Measurements from ENCODE around the gene TMA7. TPM values are rescaled to one million over a fixed set of nuclear protein-coding genes. Genes with fewer than 3 reads are reported as not detected.
A peak's percentile ranks its signal among the peaks of the same experiment; 100 is the strongest.

Gene TMA7
- total RNA-seq, 1 experiment from 2014 or later, result 152 TPM

DNA sequence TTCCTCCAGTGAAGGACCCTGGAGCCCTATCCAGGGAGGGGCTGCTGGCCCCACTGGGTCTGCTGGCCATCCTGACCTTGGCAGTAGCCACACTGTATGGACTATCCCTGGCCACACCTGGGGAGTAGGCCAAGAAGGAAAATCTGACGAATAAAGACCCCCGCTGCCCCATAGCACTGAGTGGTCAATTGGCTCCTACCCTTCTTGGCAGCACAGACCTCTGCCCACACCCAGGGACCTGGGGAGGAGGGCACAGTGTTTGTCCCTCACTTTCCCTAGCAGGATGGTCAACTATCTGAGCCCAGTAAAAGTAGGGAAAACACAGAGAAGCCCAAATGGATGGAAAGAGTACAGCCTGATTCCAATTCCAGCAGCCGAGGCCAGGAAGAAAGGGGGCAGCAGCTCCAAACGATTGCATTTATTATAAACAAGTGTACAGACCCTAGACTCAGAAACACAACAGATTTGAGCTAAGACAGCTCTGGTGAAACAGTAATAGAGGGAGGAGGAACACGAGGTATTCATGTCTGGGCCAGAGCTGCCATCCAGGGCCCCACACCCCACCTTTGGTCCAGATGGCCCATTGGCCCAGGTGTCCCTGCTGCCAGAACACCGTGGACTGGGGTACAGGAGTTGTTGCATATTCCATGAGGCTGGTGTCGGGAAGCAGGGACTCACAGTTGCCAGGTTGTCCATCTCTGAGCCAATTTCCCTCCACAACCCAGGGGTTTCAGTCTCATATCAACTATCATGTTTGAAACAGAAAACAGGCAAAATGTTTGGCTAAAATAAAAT lies 27.6 kb downstream of the TMA7 start:
- Histone ChIP-seq H3K27me3 (replicated peaks; ENCODE audit: insufficient read depth, low read depth, low read length, poor library complexity) (no peaks in the 10 kb centered on the region), H3K4me3 (ENCODE audit: low read depth, low read length, poor library complexity, severe bottlenecking) (no peak overlapping the region), H3K27ac (ENCODE audit: low read depth, low read length, poor library complexity, severe bottlenecking) (peak overlapping the region; percentile 47), H3K9me3 (ENCODE audit: low read depth, low read length, poor library complexity, severe bottlenecking) (no peaks in the 10 kb centered on the region), H3K36me3 (ENCODE audit: insufficient read depth, low read length, poor library complexity, severe bottlenecking) (peaks cover 4% of the 10 kb centered on the region), H3K4me1 (ENCODE audit: insufficient read depth, low read length, poor library complexity, severe bottlenecking) (peaks cover 12% of the 10 kb centered on the region)
- POLR2A ChIA-PET (ENCODE audit: low non-redundant PET), result interaction anchor here (0.6 kb wide), 1 partner anchor 63 kb away, joined by 3 read pairs; no protein-coding TSS in a partner anchor
- intact Hi-C loops (cut with micrococcal nuclease; ENCODE audit: unreplicated experiment), result no loop called here
- TF ChIP-seq CTCF (conservative IDR thresholded peaks at IDR 0.05; ENCODE audit: low read depth, low read length) (no peak), EZH2 (IDR thresholded peaks at IDR 0.05; ENCODE audit: borderline replicate concordance, low read depth, low read length, poor library complexity, severe bottlenecking) (no peak)
- CTCF ChIA-PET, result no interaction called here
- no TSS peak for BruUV-seq (replicated peaks)
- no peak for DNase-seq (ENCODE audit: low spot score)

- no TSS peak for BruUV-seq (replicated peaks)
- intact Hi-C loops (cut with micrococcal nuclease; ENCODE audit: unreplicated experiment), result no loop called here
- no peak for TF ChIP-seq CTCF (conservative IDR thresholded peaks at IDR 0.05; ENCODE audit: low read depth, low read length)
- TF ChIP-seq EZH2 (IDR thresholded peaks at IDR 0.05; ENCODE audit: borderline replicate concordance, low read depth, low read length, poor library complexity, severe bottlenecking), result no peak
- Histone ChIP-seq H3K4me3 (ENCODE audit: low read depth, low read length, poor library complexity, severe bottlenecking) (no peak overlapping the region), H3K4me1 (ENCODE audit: insufficient read depth, low read length, poor library complexity, severe bottlenecking) (peaks cover 15% of the 10 kb centered on the region), H3K27ac (ENCODE audit: low read depth, low read length, poor library complexity, severe bottlenecking) (no peak overlapping the region), H3K9me3 (ENCODE audit: low read depth, low read length, poor library complexity, severe bottlenecking) (no peaks in the 10 kb centered on the region), H3K27me3 (replicated peaks; ENCODE audit: insufficient read depth, low read depth, low read length, poor library complexity) (no peaks in the 10 kb centered on the region), H3K36me3 (ENCODE audit: insufficient read depth, low read length, poor library complexity, severe bottlenecking) (peaks cover 4% of the 10 kb centered on the region)
- no peak for DNase-seq (ENCODE audit: low spot score)
- ChIA-PET CTCF (no interaction called here), POLR2A (ENCODE audit: low non-redundant PET) (no interaction called here)
Observed at GRCh38 chr3:48468329-48468731, 28.3 kb downstream of the TMA7 start.

GRCh38 chr3:48469046-48469915 lies 29.2 kb downstream of the TMA7 start:
- intact Hi-C loops (cut with micrococcal nuclease; ENCODE audit: unreplicated experiment), result no loop called here
- peaks cover 19% of the 10 kb centered on the region for H3K4me1 ChIP-seq (ENCODE audit: insufficient read depth, low read length, poor library complexity, severe bottlenecking)
- no peak overlapping the region for H3K4me3 ChIP-seq (ENCODE audit: low read depth, low read length, poor library complexity, severe bottlenecking)
- DNase-seq (ENCODE audit: low spot score), result no peak
- no peaks in the 10 kb centered on the region for H3K27me3 ChIP-seq (replicated peaks; ENCODE audit: insufficient read depth, low read depth, low read length, poor library complexity)
- ChIA-PET POLR2A (ENCODE audit: low non-redundant PET) (no interaction called here), CTCF (no interaction called here)
- TF ChIP-seq CTCF (conservative IDR thresholded peaks at IDR 0.05; ENCODE audit: low read depth, low read length) (no peak), EZH2 (IDR thresholded peaks at IDR 0.05; ENCODE audit: borderline replicate concordance, low read depth, low read length, poor library complexity, severe bottlenecking) (no peak)
- BruUV-seq (replicated peaks), result no TSS peak
- peaks cover 4% of the 10 kb centered on the region for H3K36me3 ChIP-seq (ENCODE audit: insufficient read depth, low read length, poor library complexity, severe bottlenecking)
- H3K9me3 ChIP-seq (ENCODE audit: low read depth, low read length, poor library complexity, severe bottlenecking), result no peaks in the 10 kb centered on the region
- no peak overlapping the region for H3K27ac ChIP-seq (ENCODE audit: low read depth, low read length, poor library complexity, severe bottlenecking)
